KMS-11 (cell line): ENCODE measurements around the gene GALNT2.

ENCODE experiments used
- H2AFZ ChIP-seq: fragments of 200-600 bp; sonication (generic); 2 replicates; pipeline ENCODE4 v1.6.1; 2016; ENCODE audit warnings: antibody characterized with exemption, mixed run types, low read depth
- H3K27ac ChIP-seq: fragments of 200-600 bp; sonication (generic); 2 replicates; pipeline ENCODE4 v1.6.1; 2016; ENCODE audit warnings: mild to moderate bottlenecking, mixed run types
- H3K27me3 ChIP-seq: fragments of 200-600 bp; sonication (generic); 2 replicates; pipeline ENCODE4 v1.6.1; 2017; ENCODE audit warnings: mild to moderate bottlenecking, low read depth, mixed run types, moderate library complexity; ENCODE audit not compliant: insufficient read depth
- H3K36me3 ChIP-seq: fragments of 200-600 bp; sonication (generic); 2 replicates; pipeline ENCODE4 v1.6.1; 2017; ENCODE audit warnings: mild to moderate bottlenecking, mixed run types; ENCODE audit not compliant: insufficient read depth
- H3K4me1 ChIP-seq: fragments of 200-600 bp; sonication (generic); 2 replicates; pipeline ENCODE4 v1.6.1; 2016; ENCODE audit warnings: mild to moderate bottlenecking, low read depth, mixed run types; ENCODE audit not compliant: poor library complexity, severe bottlenecking
- H3K4me2 ChIP-seq: fragments of 200-600 bp; sonication (generic); 2 replicates; pipeline ENCODE4 v1.7.0; 2016; ENCODE audit warnings: mild to moderate bottlenecking, mixed run types
- H3K4me3 ChIP-seq: fragments of 200-600 bp; sonication (generic); IDR thresholded peaks from 2 replicates; pipeline ENCODE4 v1.6.1; 2017; ENCODE audit warnings: low read depth, low read length, mixed read lengths; ENCODE audit not compliant: insufficient read depth
- H3K79me2 ChIP-seq: fragments of 200-600 bp; sonication (generic); 2 replicates; pipeline ENCODE4 v1.6.1; 2016; ENCODE audit warnings: low read depth, mixed run types; ENCODE audit not compliant: insufficient read depth
- H3K9ac ChIP-seq: fragments of 200-600 bp; sonication (generic); 2 replicates; pipeline ENCODE4 v1.6.1; 2016; ENCODE audit warnings: mild to moderate bottlenecking, mixed run types
- H4K20me1 ChIP-seq: fragments of 200-600 bp; sonication (generic); 2 replicates; pipeline ENCODE4 v1.6.1; 2016; ENCODE audit warnings: mild to moderate bottlenecking, mixed run types; ENCODE audit not compliant: insufficient read depth
- TF ChIP-seq, protein P1 (sequence below): fragments of 200-600 bp; sonication (generic); conservative IDR thresholded peaks from 2 replicates; pipeline ENCODE4 v1.6.1; 2017; ENCODE audit warnings: low read depth, mild to moderate bottlenecking, antibody characterized with exemption, low read length, moderate library complexity, mixed read lengths

GALNT2 gene

DNA sequence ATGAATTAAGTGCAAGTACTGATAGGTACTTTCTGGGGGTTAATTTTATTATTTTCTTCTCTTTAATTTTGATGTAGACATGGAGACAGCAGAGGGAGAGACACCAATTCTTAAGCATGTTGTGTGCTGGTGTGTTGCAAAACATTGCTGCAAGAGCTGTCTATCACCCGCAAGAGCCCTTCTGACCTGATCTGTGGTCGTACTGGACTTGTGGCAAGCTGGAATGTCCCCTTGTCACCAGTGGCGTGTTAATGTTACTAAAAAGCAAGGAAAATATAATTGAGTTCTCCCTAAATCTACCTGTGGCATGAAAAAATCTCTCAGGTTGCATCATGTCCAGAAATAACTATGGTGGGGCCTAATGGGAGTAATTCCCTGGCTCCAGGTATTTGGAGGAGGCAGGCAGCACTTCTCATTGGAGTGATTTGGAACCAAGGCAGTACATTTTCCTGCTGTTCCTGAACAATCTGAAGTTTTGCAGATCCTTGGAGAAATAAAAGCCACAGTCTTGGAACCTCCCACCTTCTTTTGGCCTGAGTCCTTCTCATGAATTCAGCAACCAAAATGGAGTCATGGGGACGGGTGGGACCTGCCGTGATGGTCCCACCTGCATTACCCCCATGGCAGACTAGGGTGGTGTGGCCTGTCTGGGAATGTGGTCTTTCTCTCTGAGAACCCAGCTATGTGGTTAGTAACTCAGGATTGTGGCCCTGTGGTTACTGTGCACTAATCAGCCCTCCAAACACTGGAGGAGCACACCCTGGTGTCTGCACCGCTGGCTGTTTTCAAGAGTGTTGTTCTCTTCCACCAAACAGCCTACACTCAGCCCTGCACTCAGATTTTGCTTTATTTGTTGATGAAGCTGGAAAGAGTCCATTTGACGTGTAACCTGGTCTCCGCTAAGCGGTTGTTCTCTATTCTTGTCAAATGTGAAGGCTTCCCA is 57.4 kb downstream of the GALNT2 start:
- peak overlapping the region; percentile 98 for H3K4me2 ChIP-seq
- H3K4me1 ChIP-seq, result peaks cover 97% of the 10 kb centered on the region
- peak overlapping the region; percentile 98 for H3K27ac ChIP-seq
- H4K20me1 ChIP-seq, result no peaks in the 10 kb centered on the region
- H3K79me2 ChIP-seq, result peaks cover 80% of the 10 kb centered on the region
- H3K36me3 ChIP-seq, result no peaks in the 10 kb centered on the region
- TF ChIP-seq, protein P1, sequence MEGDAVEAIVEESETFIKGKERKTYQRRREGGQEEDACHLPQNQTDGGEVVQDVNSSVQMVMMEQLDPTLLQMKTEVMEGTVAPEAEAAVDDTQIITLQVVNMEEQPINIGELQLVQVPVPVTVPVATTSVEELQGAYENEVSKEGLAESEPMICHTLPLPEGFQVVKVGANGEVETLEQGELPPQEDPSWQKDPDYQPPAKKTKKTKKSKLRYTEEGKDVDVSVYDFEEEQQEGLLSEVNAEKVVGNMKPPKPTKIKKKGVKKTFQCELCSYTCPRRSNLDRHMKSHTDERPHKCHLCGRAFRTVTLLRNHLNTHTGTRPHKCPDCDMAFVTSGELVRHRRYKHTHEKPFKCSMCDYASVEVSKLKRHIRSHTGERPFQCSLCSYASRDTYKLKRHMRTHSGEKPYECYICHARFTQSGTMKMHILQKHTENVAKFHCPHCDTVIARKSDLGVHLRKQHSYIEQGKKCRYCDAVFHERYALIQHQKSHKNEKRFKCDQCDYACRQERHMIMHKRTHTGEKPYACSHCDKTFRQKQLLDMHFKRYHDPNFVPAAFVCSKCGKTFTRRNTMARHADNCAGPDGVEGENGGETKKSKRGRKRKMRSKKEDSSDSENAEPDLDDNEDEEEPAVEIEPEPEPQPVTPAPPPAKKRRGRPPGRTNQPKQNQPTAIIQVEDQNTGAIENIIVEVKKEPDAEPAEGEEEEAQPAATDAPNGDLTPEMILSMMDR, result no peak
- H3K9ac ChIP-seq, result peak overlapping the region; percentile 81
- H3K4me3 ChIP-seq, result no peak overlapping the region
- H3K27me3 ChIP-seq, result no peaks in the 10 kb centered on the region
- no peak overlapping the region for H2AFZ ChIP-seq

DNA sequence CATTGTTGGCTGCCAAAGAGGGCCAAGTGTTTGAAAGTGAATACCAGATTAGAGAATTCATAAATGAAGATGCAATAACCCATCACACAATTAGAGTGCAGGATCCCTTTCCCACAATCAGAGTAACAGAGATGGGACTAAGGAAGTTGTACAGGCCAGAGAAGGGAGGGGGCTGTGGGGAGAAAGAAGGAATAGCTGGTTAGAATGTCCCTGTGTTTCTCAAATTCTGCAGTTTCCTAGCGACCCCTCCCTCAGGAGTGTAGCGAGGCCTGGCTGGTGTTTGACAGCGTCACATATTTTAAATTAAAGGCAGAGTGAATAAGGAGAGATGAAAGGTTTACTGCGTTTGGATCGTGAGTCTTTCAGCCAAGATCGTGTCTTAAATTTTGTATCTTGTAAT is 58.1 kb downstream of the GALNT2 start:
- Histone ChIP-seq H4K20me1 (no peaks in the 10 kb centered on the region), H3K4me2 (peak overlapping the region; percentile 98), H3K4me3 (no peak overlapping the region), H3K27me3 (no peaks in the 10 kb centered on the region), H3K27ac (peak overlapping the region; percentile 98), H2AFZ (no peak overlapping the region), H3K36me3 (no peaks in the 10 kb centered on the region), H3K4me1 (peaks cover 95% of the 10 kb centered on the region), H3K9ac (peak overlapping the region; percentile 81; the same call in 1 of the 2 replicates), H3K79me2 (peaks cover 80% of the 10 kb centered on the region)
- TF ChIP-seq, protein P1, result no peak

DNA sequence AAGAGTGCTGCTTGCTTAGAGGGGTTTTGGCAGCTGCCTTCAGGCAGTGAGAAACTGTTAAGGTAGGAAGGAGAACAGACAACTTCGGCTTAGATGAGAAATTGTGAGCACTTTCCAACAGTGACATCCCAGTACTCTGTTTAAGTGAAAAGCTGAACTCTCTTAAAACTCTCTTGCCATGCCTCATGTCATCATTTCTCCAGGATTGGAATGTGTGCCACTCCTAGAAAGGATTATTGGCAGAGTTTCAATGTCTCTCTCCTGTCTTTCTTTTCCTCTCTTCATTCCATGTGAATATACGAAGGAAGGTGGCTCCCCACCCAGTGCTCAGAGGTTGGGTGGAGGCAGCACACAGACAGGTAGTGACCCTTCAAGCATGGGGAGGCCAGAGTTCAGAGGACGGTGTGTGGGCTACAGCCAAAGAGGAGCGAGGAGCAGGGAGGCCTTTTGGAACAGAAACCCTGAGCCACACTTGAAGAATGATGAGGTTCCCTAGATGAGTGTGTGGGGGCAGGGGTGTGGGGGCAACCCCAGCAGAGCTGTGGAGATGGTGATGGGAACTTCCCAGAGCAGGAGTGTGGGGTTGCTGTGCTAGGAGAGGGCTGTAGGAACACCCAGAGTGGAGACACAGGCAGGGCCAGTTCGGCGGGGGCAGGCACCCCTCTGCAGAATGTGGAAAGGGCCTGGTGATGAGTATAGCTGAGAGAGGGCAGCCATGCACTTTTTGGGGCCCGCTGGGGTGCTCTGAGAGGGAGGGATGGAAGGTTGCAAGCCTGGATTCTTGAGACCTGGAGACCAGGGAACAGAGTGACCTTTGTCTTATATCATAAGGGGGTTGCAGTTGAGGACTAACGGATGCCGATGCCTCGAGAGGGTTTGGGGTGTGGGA is 58.8 kb downstream of the GALNT2 start:
- H3K4me3 ChIP-seq, result no peak overlapping the region

DNA sequence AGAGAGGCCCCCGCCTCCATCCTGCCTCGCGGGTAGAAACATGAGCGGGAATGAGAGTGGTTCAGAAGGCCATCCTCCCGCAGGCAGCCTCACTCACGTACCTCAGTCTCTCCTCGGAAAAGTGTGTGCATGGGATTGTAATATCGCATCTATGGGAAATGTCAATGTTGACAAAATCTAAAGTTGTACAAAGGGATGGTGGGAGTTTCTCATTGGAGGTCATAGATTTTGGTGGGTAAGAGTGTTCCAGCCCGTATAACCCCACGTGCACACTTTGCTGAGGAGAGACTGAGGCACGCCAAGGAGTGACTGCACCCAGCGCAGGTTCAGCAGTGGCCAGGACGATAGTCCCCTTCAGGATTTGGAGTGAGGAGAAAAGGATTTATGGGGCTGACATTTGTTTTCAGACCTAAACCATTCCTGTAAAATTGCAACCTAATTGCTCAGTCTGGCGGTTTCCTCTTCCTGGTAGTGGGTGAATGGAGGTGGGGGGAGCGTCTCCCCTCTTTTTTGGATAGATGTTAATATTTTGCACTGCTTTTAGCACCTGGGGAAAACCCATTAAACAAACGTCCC is 59.6 kb downstream of the GALNT2 start:
- Histone ChIP-seq H4K20me1 (no peaks in the 10 kb centered on the region), H2AFZ (no peak overlapping the region), H3K27me3 (no peaks in the 10 kb centered on the region), H3K4me3 (no peak overlapping the region), H3K9ac (no peak overlapping the region), H3K27ac (peak overlapping the region; percentile 98; the same call in 1 of the 2 replicates), H3K36me3 (no peaks in the 10 kb centered on the region), H3K4me2 (peak overlapping the region; percentile 98), H3K79me2 (peaks cover 80% of the 10 kb centered on the region), H3K4me1 (peaks cover 95% of the 10 kb centered on the region)
- TF ChIP-seq, protein P1, result no peak

More for the DNA sequence above, 58.8 kb downstream of the GALNT2 start:
- H3K27ac ChIP-seq, result peak overlapping the region; percentile 98
- no peaks in the 10 kb centered on the region for H3K36me3 ChIP-seq
- H3K79me2 ChIP-seq, result peaks cover 80% of the 10 kb centered on the region
- H3K4me2 ChIP-seq, result peak overlapping the region; percentile 98
- H4K20me1 ChIP-seq, result no peaks in the 10 kb centered on the region
- H3K4me1 ChIP-seq, result peaks cover 95% of the 10 kb centered on the region
- H3K9ac ChIP-seq, result peak overlapping the region; percentile 81; the same call in 1 of the 2 replicates
- H2AFZ ChIP-seq, result no peak overlapping the region
- TF ChIP-seq, protein P1, result no peak
- no peaks in the 10 kb centered on the region for H3K27me3 ChIP-seq
